Body of pancreas (tissue), 4 donors: ENCODE measurements around the gene NBL1. TPM values are rescaled to one million over a fixed set of nuclear protein-coding genes. Genes with fewer than 3 reads are reported as not detected.

ENCODE experiments used
- ATAC-seq: fragments of 150-250 bp; one replicate; pipeline ENCODE4 v1.9.1; 2016
- DNase-seq, 4 donors: peaks; one replicate each; pipeline ENCODE4 v3.0.0-alpha.2; 2019
- H3K27ac ChIP-seq, 4 donors: fragments of 200-600 bp; sonication (generic); 1 replicate in 3 of 4; 2 replicates in 1 of 4; pipeline versions ENCODE4 v1.5.1 to v1.6.1; 2016 to 2019; ENCODE audit warnings: mild to moderate bottlenecking in 1 of 4, mixed read lengths in 1 of 4, moderate library complexity in 1 of 4
- H3K27me3 ChIP-seq, 2 donors: fragments of 200-600 bp; sonication (generic); one replicate each; pipeline ENCODE4 v1.6.0; 2016; ENCODE audit warnings: mild to moderate bottlenecking in 1 of 2
- H3K36me3 ChIP-seq, 2 donors: fragments of 200-600 bp; sonication (generic); replicated peaks in 1 of 2; 2 replicates each; pipeline ENCODE4 v1.5.1; 2016; ENCODE audit warnings: low read depth in 2 of 2; ENCODE audit not compliant: insufficient read depth in 1 of 2
- H3K4me1 ChIP-seq: fragments of 200-600 bp; sonication (generic); one replicate; pipeline ENCODE4 v1.6.0; 2016
- H3K4me3 ChIP-seq, 2 donors: fragments of 200-600 bp; sonication (generic); 1 replicate in 1 of 2; 2 replicates in 1 of 2; pipeline ENCODE4 v1.5.1; 2016 to 2019
- H3K9me3 ChIP-seq, 3 donors: fragments of 200-600 bp; sonication (generic); 1 replicate in 2 of 3; 2 replicates in 1 of 3; pipeline ENCODE4 v1.5.1; 2016
- POLR2A ChIP-seq, 3 donors: fragments of 450-650 bp; IDR thresholded peaks; one replicate each; pipeline ENCODE4 v1.6.1; 2016; ENCODE audit warnings: antibody characterized with exemption in 3 of 3, mild to moderate bottlenecking in 2 of 3
- WGBS, 2 donors: methylation state at CpG; one replicate each; pipeline ENCODE4 v1.1.5; 2017; 5-methylcytosine and 5-hydroxymethylcytosine counted together
- intact Hi-C: fragments of 100-400 bp; cut with DNase I; formaldehyde crosslinking; loops from one replicate; pipeline ENCODE4 v1.15.1; 2023
- total RNA-seq, 2 donors: library from RNA; depleted of rRNA; stranded (reverse); fragments of >200 nt; gene quantifications; one replicate each; pipeline ENCODE4 v1.1.0, GENCODE V29; 2016
- TF ChIP-seq, protein P1 (sequence below), 7 experiments: fragments of 450-650 bp in 4 of 7; fragments of 200-600 bp in 3 of 7; sonication (generic) in 3 of 7; IDR thresholded peaks; one replicate each; pipeline ENCODE4 v1.5.1; 2016 to 2019; ENCODE audit warnings: antibody characterized with exemption in 7 of 7

Gene NBL1
- total RNA-seq, 2 donors from 2014 or later = 21.8 to 32.4 TPM

DNA sequence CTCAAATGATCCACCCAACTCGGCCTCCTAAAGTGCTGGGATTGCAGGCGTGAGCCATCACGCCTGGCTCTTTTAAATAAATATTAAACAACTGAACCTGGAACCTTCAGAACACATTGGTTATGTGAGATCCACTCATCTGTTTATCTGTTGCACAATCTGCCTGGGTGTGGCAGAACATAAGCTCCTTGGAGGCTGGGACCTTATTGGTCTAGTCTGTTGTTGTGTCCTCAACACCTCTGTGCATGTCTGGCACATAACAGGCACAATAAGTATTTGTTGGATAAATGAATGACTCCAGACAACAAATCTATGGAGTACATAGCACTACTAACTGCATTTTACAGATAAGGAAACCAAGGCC is 4.1 kb upstream of the NBL1 start:
- DNase-seq = no peak
- Histone ChIP-seq H3K36me3 (no peaks in the 10 kb centered on the region), H3K27ac (no peak overlapping the region), H3K4me1 (peaks cover 12% of the 10 kb centered on the region), H3K4me3 (no peak overlapping the region), H3K27me3 (no peaks in the 10 kb centered on the region), H3K9me3 (no peaks in the 10 kb centered on the region)
- intact Hi-C loops = no loop called here
- no peak for TF ChIP-seq POLR2A (IDR thresholded peaks at IDR 0.05)
- TF ChIP-seq, protein P1, sequence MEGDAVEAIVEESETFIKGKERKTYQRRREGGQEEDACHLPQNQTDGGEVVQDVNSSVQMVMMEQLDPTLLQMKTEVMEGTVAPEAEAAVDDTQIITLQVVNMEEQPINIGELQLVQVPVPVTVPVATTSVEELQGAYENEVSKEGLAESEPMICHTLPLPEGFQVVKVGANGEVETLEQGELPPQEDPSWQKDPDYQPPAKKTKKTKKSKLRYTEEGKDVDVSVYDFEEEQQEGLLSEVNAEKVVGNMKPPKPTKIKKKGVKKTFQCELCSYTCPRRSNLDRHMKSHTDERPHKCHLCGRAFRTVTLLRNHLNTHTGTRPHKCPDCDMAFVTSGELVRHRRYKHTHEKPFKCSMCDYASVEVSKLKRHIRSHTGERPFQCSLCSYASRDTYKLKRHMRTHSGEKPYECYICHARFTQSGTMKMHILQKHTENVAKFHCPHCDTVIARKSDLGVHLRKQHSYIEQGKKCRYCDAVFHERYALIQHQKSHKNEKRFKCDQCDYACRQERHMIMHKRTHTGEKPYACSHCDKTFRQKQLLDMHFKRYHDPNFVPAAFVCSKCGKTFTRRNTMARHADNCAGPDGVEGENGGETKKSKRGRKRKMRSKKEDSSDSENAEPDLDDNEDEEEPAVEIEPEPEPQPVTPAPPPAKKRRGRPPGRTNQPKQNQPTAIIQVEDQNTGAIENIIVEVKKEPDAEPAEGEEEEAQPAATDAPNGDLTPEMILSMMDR (IDR thresholded peaks at IDR 0.05) = no peak
- WGBS, 2 donors = 49 to 74% methylated on average over 3 of the region's 3 CpGs
- ATAC-seq = no peak

DNA sequence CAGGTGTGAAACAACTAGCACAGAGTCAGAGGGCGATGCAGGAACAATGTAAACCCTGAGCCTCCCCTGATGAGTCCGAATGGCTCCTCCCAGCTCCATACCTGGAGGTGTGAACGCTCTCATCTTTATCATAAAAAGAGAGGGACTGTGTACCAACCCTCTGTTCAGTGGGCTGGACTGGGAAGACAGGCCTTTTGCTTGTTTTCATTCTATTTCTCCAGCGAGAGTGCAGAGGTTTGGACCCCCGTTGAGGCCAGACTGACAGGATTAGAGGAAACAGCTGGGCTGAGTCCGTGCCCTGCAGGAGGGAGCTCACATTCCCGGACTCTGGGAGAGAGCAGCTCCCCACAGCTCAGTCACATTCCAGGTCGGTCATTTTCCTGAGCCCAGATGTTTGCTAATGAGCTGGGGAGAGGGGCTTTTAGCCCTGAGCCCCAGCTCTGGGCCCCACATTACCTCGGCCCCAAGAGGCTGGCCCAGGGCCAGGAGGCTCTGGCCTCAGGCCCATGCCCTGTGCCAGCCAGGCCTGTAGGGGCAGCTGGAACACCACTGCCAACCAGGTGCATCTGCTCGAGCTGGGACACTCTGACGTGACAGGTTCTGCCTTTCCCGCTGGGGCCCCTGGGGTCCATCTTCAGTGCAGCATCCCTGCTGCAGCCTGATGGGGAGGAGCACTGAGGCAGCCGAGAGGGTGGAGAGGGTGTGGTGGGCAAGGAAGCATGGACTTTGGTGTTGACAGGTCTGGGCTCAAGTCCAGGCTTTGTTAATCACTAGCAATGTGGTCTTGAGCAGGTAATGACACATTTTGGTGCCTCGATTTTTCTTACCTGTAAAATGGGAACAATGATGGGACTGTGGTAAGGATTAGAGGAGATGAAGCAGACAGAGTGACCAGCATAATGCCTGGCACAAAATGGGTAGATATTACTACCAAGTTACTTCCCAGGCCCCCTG is 3.5 kb upstream of the NBL1 start:
- ATAC-seq (no peak), DNase-seq (peak in 1 of 4 donors; percentile 29)
- intact Hi-C loops = no loop called here
- Histone ChIP-seq H3K9me3 (no peaks in the 10 kb centered on the region), H3K36me3 (no peaks in the 10 kb centered on the region), H3K27me3 (no peaks in the 10 kb centered on the region), H3K4me3 (no peak overlapping the region), H3K27ac (peak overlapping the region in 2 of 4 donors; percentile 14 to 39), H3K4me1 (peaks cover 18% of the 10 kb centered on the region)
- WGBS, 2 donors = 39 to 41% methylated on average over 9 to 14 of the region's 14 CpGs
- no peak for TF ChIP-seq POLR2A (IDR thresholded peaks at IDR 0.05)
- TF ChIP-seq, protein P1 (IDR thresholded peaks at IDR 0.05) = no peak

DNA sequence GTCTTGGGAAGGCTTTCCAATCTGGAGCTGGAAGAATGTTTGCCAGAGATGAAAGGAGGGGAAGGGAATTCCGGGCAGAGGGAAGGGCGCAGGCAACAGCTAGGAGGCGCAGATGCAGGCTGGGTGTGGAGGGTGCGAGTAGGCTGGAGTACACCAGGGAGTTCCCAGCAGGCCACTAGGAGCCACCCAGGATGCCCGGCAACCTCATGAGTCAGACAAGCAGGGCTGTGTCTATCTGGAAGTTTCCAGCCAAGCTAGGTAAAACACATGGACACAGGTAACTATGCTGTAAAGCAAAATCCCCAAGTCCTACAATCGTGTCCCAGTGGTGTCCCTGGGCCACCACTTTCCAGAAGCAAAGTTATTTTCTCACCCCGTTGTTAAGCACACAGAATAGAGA is 990 bp upstream of the NBL1 start:
- H3K9me3 ChIP-seq = no peaks in the 10 kb centered on the region
- 47 to 63% methylated on average over 7 of the region's 7 CpGs for WGBS, 2 donors
- intact Hi-C loops = no loop called here
- H3K27me3 ChIP-seq = no peaks in the 10 kb centered on the region
- peaks cover 18% of the 10 kb centered on the region for H3K4me1 ChIP-seq
- no peak for TF ChIP-seq POLR2A (IDR thresholded peaks at IDR 0.05)
- TF ChIP-seq, protein P1 (IDR thresholded peaks at IDR 0.05) = no peak
- no peak for ATAC-seq
- DNase-seq = no peak
- H3K36me3 ChIP-seq = no peaks in the 10 kb centered on the region
- peak overlapping the region in 1 of 4 donors; percentile 66 for H3K27ac ChIP-seq
- no peak overlapping the region for H3K4me3 ChIP-seq

DNA sequence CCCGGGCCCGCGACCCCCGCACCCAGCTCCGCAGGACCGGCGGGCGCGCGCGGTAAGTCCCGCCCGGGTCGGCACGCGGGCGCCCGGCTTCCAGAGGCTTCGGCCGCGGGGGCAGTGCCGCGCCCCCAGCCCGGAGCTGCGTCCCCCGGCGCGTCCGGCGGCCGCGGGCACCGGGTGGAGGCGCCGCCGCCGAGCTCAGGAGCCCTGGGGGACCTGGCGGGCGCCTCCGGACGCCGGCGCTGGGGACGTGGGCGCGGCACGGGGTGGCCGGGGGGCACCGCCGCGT is 227 bp downstream of the NBL1 start:
- peaks cover 18% of the 10 kb centered on the region for H3K4me1 ChIP-seq
- no peak for DNase-seq
- WGBS, 2 donors = 1% methylated on average over 34 of the region's 51 CpGs; no CpG with 5 or more reads in 1 of the 2 donors
- peak; percentile 25 for ATAC-seq
- peak overlapping the region; percentile 20 to 76 (median 71) for H3K27ac ChIP-seq
- intact Hi-C loops = no loop called here
- H3K4me3 ChIP-seq = no peak overlapping the region
- no peaks in the 10 kb centered on the region for H3K9me3 ChIP-seq
- TF ChIP-seq POLR2A (IDR thresholded peaks at IDR 0.05) = no peak
- H3K36me3 ChIP-seq = no peaks in the 10 kb centered on the region
- no peaks in the 10 kb centered on the region for H3K27me3 ChIP-seq

DNA sequence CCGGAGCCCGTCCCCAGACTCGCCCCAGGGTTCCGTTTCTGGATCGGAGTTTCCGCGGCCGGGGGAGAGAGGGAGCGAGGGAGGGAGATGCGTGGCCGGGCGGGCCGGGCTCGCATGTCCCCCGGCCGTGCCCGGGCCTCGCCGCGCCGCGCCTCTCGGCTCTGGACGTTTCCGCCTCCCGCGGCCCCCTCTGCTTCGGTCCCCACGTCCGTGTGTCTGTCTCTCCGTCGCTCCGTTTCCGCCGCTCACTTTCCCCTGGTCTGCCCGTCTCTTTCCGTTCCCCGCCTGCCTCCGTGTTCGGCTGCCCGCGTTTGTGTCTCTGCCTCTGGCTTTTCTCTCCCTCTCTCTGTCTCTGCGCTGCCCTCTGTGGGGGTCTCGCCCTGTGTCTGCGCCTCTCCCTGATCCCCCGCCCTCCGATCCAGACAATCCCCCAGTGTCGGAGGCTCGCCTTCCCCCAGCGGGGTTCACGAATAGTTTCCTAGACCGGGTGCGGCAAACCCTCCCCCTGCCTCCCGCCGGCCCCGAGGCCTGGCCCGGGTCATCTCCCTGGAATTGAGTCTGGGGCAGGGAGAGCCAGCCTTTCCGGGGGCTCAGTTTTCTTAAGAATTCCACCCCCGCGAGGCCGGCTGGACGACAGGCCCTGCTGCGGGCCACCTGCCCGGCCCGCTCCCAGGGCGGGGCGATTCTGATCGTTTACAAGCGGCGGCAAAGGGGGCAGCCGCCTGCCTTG is 735 bp downstream of the NBL1 start:
- TF ChIP-seq, protein P1 (IDR thresholded peaks at IDR 0.05) = peak in 1 of 7 experiments; percentile 4
- TF ChIP-seq POLR2A (IDR thresholded peaks at IDR 0.05) = peak in 1 of 3 donors; percentile 21
- ATAC-seq (peak; percentile 27), DNase-seq (peak in 2 of 4 donors; percentile 19 to 27)
- WGBS, 2 donors = 11 to 14% methylated on average over 46 to 67 of the region's 71 CpGs
- Histone ChIP-seq H3K4me3 (peak overlapping the region; percentile 9 to 47), H3K4me1 (peaks cover 18% of the 10 kb centered on the region), H3K27ac (peak overlapping the region; percentile 20 to 76 (median 71)), H3K36me3 (no peaks in the 10 kb centered on the region), H3K9me3 (no peaks in the 10 kb centered on the region), H3K27me3 (no peaks in the 10 kb centered on the region)
- intact Hi-C loops = no loop called here
